GM23338 (cell line): Measurements from ENCODE around the gene VEGFA. TPM values are rescaled to one million over a fixed set of nuclear protein-coding genes. Genes with fewer than 3 reads are reported as not detected.

Experiments
- ATAC-seq: fragments of 200-7000 bp; cut with Tn5 transposase; 3 replicates; pipeline ENCODE4 v1.9.1; 2020
- DNase-seq: peaks from one replicate; pipeline ENCODE4 v3.0.0-alpha.2; 2015; ENCODE audit warnings: low spot score
- H2AFZ ChIP-seq: fragments of 200-600 bp; sonication (generic); 2 replicates; pipeline ENCODE4 v1.8.0; 2016; ENCODE audit warnings: antibody characterized with exemption, mild to moderate bottlenecking, moderate library complexity
- H3F3A ChIP-seq: fragments of 200-600 bp; sonication (generic); replicated peaks from 2 replicates; pipeline ENCODE4 v1.8.0; 2017; ENCODE audit warnings: antibody characterized with exemption, mixed run types, low read depth
- H3K27ac ChIP-seq: fragments of 200-600 bp; sonication (generic); 2 replicates; pipeline ENCODE4 v1.6.1; 2016; ENCODE audit warnings: low read depth
- H3K27me3 ChIP-seq: fragments of 200-600 bp; sonication (generic); 2 replicates; pipeline ENCODE4 v1.8.0; 2016; ENCODE audit warnings: mild to moderate bottlenecking, mixed run types, moderate library complexity; ENCODE audit not compliant: insufficient read depth
- H3K36me3 ChIP-seq: fragments of 200-600 bp; sonication (generic); 2 replicates; pipeline ENCODE4 v1.8.0; 2016; ENCODE audit warnings: mild to moderate bottlenecking; ENCODE audit not compliant: insufficient read depth
- H3K4me1 ChIP-seq: fragments of 200-600 bp; sonication (generic); 2 replicates; pipeline ENCODE4 v1.8.0; 2016; ENCODE audit warnings: mild to moderate bottlenecking, moderate library complexity; ENCODE audit not compliant: insufficient read depth
- H3K4me2 ChIP-seq: fragments of 200-600 bp; sonication (generic); 2 replicates; pipeline ENCODE4 v1.7.1; 2017; ENCODE audit warnings: mixed run types
- H3K4me3 ChIP-seq: fragments of 200-600 bp; sonication (generic); 2 replicates; pipeline ENCODE4 v1.6.1; 2016; ENCODE audit warnings: mixed run types
- H3K79me2 ChIP-seq: fragments of 200-600 bp; sonication (generic); replicated peaks from 2 replicates; pipeline ENCODE4 v1.8.0; 2017; ENCODE audit warnings: mild to moderate bottlenecking; ENCODE audit not compliant: insufficient read depth
- H3K9me2 ChIP-seq: fragments of 200-600 bp; sonication (generic); 2 replicates; pipeline ENCODE4 v1.8.0; 2017; ENCODE audit not compliant: insufficient read depth
- H4K20me1 ChIP-seq: fragments of 200-600 bp; sonication (generic); replicated peaks from 2 replicates; pipeline ENCODE4 v1.8.0; 2017; ENCODE audit warnings: mild to moderate bottlenecking; ENCODE audit not compliant: insufficient read depth
- H3K27ac Mint-ChIP-seq: 2 replicates; pipeline ENCODE4 v1.8.0; 2020; ENCODE audit warnings: inconsistent platforms, mild to moderate bottlenecking, moderate library complexity, mixed read lengths
- H3K27me3 Mint-ChIP-seq: 3 replicates; pipeline ENCODE4 v1.8.0; 2022; ENCODE audit warnings: low read depth, mild to moderate bottlenecking, moderate library complexity, mixed read lengths, inconsistent platforms; ENCODE audit not compliant: insufficient read depth, poor library complexity
- H3K36me3 Mint-ChIP-seq: 3 replicates; pipeline ENCODE4 v1.8.0; 2021; ENCODE audit warnings: low read depth, mild to moderate bottlenecking, inconsistent platforms, moderate library complexity, mixed read lengths
- H3K4me1 Mint-ChIP-seq: 3 replicates; pipeline ENCODE4 v1.8.0; 2020; ENCODE audit warnings: mild to moderate bottlenecking, inconsistent platforms, mixed read lengths
- H3K4me3 Mint-ChIP-seq: 3 replicates; pipeline ENCODE4 v1.8.0; 2021; ENCODE audit warnings: moderate library complexity, mild to moderate bottlenecking, inconsistent platforms, mixed read lengths
- H3K9me3 Mint-ChIP-seq: 3 replicates; pipeline ENCODE4 v1.8.0; 2020; ENCODE audit warnings: moderate library complexity, mild to moderate bottlenecking, inconsistent platforms, mixed read lengths
- CREB1 ChIP-seq: fragments of 250-450 bp; sonication (Bioruptor Pico); IDR thresholded peaks from 2 replicates; pipeline ENCODE4 v1.5.0; 2020; ENCODE audit warnings: low read depth, mild to moderate bottlenecking, moderate library complexity
- EZH2 ChIP-seq: fragments of 200-600 bp; sonication (generic); IDR thresholded peaks from one replicate; pipeline ENCODE4 v1.8.0; 2017; ENCODE audit warnings: antibody characterized with exemption, mild to moderate bottlenecking, low read depth; ENCODE audit not compliant: unreplicated experiment
- EZH2phosphoT487 ChIP-seq: fragments of 200-600 bp; sonication (generic); IDR thresholded peaks from one replicate; pipeline ENCODE4 v1.8.1; 2018; ENCODE audit warnings: antibody characterized with exemption; ENCODE audit not compliant: unreplicated experiment
- JUNB ChIP-seq: IDR thresholded peaks from one replicate; pipeline ENCODE4 v1.6.1; 2016; ENCODE audit warnings: antibody characterized with exemption; ENCODE audit not compliant: unreplicated experiment
- NANOG ChIP-seq: IDR thresholded peaks from 2 replicates; pipeline ENCODE4 v1.6.1; 2016; ENCODE audit warnings: antibody characterized with exemption, borderline replicate concordance
- POLR2AphosphoS5 ChIP-seq: IDR thresholded peaks from 2 replicates; pipeline ENCODE4 v1.6.1; 2016; ENCODE audit warnings: antibody characterized with exemption, low read depth
- STAT1 ChIP-seq: IDR thresholded peaks from one replicate; pipeline ENCODE4 v1.6.1; 2016; ENCODE audit warnings: antibody characterized with exemption; ENCODE audit not compliant: unreplicated experiment
- ZNF114 ChIP-seq: fragments of 250-450 bp; sonication (Bioruptor Pico); IDR thresholded peaks from 2 replicates; pipeline ENCODE4 v1.5.0; 2020; ENCODE audit warnings: mild to moderate bottlenecking, moderate library complexity
- ZNF331 ChIP-seq: fragments of 250-450 bp; sonication (Bioruptor Pico); IDR thresholded peaks from 2 replicates; pipeline ENCODE4 v1.5.0; 2020; ENCODE audit warnings: low read depth, mild to moderate bottlenecking, moderate library complexity
- polyA plus RNA-seq: library from polyadenylated mRNA; unstranded; fragments of >200 nt; fragmentation: Nextera tagmentation; extraction: Ambion mirVana; gene quantifications from 2 replicates; pipeline ENCODE4 v1.2.1, GENCODE V29; 2016
- total RNA-seq: library from RNA; depleted of rRNA; stranded (reverse); fragments of >200 nt; shearing (Covaris generic); gene quantifications from 2 replicates; pipeline ENCODE4 v1.2.3, GENCODE V29; 2014
- TF ChIP-seq, protein P1 (sequence below): IDR thresholded peaks from one replicate; pipeline ENCODE4 v1.6.1; 2018; ENCODE audit warnings: antibody characterized with exemption; ENCODE audit not compliant: unreplicated experiment
- TF ChIP-seq, protein P2 (sequence below), 2 experiments: fragments of 200-600 bp in 1 of 2; sonication (generic) in 1 of 2; conservative IDR thresholded peaks; 2 replicates each; pipeline versions ENCODE4 v1.5.1 to v1.6.1; 2016 to 2017; ENCODE audit warnings: antibody characterized with exemption in 2 of 2, low read depth in 2 of 2, mild to moderate bottlenecking in 2 of 2, moderate library complexity in 1 of 2
- TF ChIP-seq, protein P3 (sequence below): IDR thresholded peaks from 2 replicates; pipeline ENCODE4 v1.6.1; 2016; ENCODE audit warnings: antibody characterized with exemption
- TF ChIP-seq, protein P4 (sequence below): fragments of 250-450 bp; sonication (Bioruptor Pico); IDR thresholded peaks from 2 replicates; pipeline ENCODE4 v1.5.0; 2020; ENCODE audit warnings: mild to moderate bottlenecking, moderate library complexity

The VEGFA gene
- total and polyA plus RNA-seq, 2 experiments from 2014 or later = 10.9 to 61.1 TPM

DNA sequence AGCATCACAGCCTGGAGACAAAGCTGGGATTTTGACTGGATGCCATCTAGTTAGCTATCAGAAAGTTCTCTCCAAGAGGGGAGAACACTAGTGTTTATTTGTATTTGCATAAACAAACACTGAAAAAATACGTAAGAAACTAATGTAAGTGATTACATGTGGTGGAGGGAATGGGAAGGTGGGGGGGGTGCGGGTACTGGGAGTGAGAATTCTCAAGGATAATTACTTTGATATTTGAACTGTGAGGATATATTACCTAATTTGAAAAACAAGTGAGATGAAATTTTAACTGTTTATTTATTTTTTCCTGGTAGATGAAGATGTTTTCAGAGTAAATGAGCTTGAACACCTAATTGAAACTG lies 54.7 kb downstream of the VEGFA start:
- Histone ChIP-seq H3K36me3 (no peaks in the 10 kb centered on the region), H3K27me3 (no peaks in the 10 kb centered on the region), H4K20me1 (no peaks in the 10 kb centered on the region), H2AFZ (no peak overlapping the region), H3K4me3 (no peak overlapping the region), H3K4me2 (no peak overlapping the region), H3K79me2 (no peaks in the 10 kb centered on the region), H3K27ac (no peak overlapping the region), H3K4me1 (no peaks in the 10 kb centered on the region), H3F3A (no peaks in the 10 kb centered on the region), H3K9me2 (no peaks in the 10 kb centered on the region)
- Mint-ChIP-seq H3K27me3 (peaks cover 3% of the 10 kb centered on the region), H3K4me1 (peaks cover 7% of the 10 kb centered on the region), H3K36me3 (no peaks in the 10 kb centered on the region), H3K9me3 (no peaks in the 10 kb centered on the region), H3K27ac (no peak overlapping the region), H3K4me3 (no peak overlapping the region)
- DNase-seq (no peak), ATAC-seq (no peak)
- TF ChIP-seq EZH2 = no peak
- TF ChIP-seq ZNF331 (CRISPR knock-in tag) = no peak
- TF ChIP-seq JUNB = no peak
- no peak for TF ChIP-seq ZNF114 (CRISPR knock-in tag)
- no peak for TF ChIP-seq NANOG
- no peak for TF ChIP-seq STAT1
- TF ChIP-seq, protein P1, sequence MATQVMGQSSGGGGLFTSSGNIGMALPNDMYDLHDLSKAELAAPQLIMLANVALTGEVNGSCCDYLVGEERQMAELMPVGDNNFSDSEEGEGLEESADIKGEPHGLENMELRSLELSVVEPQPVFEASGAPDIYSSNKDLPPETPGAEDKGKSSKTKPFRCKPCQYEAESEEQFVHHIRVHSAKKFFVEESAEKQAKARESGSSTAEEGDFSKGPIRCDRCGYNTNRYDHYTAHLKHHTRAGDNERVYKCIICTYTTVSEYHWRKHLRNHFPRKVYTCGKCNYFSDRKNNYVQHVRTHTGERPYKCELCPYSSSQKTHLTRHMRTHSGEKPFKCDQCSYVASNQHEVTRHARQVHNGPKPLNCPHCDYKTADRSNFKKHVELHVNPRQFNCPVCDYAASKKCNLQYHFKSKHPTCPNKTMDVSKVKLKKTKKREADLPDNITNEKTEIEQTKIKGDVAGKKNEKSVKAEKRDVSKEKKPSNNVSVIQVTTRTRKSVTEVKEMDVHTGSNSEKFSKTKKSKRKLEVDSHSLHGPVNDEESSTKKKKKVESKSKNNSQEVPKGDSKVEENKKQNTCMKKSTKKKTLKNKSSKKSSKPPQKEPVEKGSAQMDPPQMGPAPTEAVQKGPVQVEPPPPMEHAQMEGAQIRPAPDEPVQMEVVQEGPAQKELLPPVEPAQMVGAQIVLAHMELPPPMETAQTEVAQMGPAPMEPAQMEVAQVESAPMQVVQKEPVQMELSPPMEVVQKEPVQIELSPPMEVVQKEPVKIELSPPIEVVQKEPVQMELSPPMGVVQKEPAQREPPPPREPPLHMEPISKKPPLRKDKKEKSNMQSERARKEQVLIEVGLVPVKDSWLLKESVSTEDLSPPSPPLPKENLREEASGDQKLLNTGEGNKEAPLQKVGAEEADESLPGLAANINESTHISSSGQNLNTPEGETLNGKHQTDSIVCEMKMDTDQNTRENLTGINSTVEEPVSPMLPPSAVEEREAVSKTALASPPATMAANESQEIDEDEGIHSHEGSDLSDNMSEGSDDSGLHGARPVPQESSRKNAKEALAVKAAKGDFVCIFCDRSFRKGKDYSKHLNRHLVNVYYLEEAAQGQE = no peak
- no peak for TF ChIP-seq EZH2phosphoT487
- TF ChIP-seq, protein P2, sequence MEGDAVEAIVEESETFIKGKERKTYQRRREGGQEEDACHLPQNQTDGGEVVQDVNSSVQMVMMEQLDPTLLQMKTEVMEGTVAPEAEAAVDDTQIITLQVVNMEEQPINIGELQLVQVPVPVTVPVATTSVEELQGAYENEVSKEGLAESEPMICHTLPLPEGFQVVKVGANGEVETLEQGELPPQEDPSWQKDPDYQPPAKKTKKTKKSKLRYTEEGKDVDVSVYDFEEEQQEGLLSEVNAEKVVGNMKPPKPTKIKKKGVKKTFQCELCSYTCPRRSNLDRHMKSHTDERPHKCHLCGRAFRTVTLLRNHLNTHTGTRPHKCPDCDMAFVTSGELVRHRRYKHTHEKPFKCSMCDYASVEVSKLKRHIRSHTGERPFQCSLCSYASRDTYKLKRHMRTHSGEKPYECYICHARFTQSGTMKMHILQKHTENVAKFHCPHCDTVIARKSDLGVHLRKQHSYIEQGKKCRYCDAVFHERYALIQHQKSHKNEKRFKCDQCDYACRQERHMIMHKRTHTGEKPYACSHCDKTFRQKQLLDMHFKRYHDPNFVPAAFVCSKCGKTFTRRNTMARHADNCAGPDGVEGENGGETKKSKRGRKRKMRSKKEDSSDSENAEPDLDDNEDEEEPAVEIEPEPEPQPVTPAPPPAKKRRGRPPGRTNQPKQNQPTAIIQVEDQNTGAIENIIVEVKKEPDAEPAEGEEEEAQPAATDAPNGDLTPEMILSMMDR (conservative IDR thresholded peaks at IDR 0.05; ENCODE audit: low read depth in 2 of 2) = no peak
- TF ChIP-seq, protein P3, sequence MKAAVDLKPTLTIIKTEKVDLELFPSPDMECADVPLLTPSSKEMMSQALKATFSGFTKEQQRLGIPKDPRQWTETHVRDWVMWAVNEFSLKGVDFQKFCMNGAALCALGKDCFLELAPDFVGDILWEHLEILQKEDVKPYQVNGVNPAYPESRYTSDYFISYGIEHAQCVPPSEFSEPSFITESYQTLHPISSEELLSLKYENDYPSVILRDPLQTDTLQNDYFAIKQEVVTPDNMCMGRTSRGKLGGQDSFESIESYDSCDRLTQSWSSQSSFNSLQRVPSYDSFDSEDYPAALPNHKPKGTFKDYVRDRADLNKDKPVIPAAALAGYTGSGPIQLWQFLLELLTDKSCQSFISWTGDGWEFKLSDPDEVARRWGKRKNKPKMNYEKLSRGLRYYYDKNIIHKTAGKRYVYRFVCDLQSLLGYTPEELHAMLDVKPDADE = no peak
- TF ChIP-seq CREB1 (CRISPR knock-in tag) = no peak
- no peak for TF ChIP-seq POLR2AphosphoS5
- TF ChIP-seq, protein P4, sequence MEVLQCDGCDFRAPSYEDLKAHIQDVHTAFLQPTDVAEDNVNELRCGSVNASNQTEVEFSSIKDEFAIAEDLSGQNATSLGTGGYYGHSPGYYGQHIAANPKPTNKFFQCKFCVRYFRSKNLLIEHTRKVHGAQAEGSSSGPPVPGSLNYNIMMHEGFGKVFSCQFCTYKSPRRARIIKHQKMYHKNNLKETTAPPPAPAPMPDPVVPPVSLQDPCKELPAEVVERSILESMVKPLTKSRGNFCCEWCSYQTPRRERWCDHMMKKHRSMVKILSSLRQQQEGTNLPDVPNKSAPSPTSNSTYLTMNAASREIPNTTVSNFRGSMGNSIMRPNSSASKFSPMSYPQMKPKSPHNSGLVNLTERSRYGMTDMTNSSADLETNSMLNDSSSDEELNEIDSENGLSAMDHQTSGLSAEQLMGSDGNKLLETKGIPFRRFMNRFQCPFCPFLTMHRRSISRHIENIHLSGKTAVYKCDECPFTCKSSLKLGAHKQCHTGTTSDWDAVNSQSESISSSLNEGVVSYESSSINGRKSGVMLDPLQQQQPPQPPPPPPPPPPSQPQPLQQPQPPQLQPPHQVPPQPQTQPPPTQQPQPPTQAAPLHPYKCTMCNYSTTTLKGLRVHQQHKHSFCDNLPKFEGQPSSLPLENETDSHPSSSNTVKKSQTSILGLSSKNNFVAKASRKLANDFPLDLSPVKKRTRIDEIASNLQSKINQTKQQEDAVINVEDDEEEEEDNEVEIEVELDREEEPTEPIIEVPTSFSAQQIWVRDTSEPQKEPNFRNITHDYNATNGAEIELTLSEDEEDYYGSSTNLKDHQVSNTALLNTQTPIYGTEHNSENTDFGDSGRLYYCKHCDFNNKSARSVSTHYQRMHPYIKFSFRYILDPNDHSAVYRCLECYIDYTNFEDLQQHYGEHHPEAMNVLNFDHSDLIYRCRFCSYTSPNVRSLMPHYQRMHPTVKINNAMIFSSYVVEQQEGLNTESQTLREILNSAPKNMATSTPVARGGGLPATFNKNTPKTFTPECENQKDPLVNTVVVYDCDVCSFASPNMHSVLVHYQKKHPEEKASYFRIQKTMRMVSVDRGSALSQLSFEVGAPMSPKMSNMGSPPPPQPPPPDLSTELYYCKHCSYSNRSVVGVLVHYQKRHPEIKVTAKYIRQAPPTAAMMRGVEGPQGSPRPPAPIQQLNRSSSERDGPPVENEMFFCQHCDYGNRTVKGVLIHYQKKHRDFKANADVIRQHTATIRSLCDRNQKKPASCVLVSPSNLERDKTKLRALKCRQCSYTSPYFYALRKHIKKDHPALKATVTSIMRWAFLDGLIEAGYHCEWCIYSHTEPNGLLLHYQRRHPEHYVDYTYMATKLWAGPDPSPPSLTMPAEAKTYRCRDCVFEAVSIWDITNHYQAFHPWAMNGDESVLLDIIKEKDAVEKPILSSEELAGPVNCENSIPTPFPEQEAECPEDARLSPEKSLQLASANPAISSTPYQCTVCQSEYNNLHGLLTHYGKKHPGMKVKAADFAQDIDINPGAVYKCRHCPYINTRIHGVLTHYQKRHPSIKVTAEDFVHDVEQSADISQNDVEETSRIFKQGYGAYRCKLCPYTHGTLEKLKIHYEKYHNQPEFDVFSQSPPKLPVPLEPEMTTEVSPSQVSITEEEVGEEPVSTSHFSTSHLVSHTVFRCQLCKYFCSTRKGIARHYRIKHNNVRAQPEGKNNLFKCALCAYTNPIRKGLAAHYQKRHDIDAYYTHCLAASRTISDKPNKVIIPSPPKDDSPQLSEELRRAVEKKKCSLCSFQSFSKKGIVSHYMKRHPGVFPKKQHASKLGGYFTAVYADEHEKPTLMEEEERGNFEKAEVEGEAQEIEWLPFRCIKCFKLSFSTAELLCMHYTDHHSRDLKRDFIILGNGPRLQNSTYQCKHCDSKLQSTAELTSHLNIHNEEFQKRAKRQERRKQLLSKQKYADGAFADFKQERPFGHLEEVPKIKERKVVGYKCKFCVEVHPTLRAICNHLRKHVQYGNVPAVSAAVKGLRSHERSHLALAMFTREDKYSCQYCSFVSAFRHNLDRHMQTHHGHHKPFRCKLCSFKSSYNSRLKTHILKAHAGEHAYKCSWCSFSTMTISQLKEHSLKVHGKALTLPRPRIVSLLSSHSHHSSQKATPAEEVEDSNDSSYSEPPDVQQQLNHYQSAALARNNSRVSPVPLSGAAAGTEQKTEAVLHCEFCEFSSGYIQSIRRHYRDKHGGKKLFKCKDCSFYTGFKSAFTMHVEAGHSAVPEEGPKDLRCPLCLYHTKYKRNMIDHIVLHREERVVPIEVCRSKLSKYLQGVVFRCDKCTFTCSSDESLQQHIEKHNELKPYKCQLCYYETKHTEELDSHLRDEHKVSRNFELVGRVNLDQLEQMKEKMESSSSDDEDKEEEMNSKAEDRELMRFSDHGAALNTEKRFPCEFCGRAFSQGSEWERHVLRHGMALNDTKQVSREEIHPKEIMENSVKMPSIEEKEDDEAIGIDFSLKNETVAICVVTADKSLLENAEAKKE = no peak
